SK-N-SH (cell line): Measurements from ENCODE around the gene SERBP1. TPM values are rescaled to one million over a fixed set of nuclear protein-coding genes. Genes with fewer than 3 reads are reported as not detected.

ENCODE experiments used
- CTCF ChIA-PET: fragments of 300-600, 350-600 bp; formaldehyde crosslinking; extraction: SDS; loops from one replicate; lab custom pipeline; 2021; lab: Yijun Ruan, JAX
- POLR2A ChIA-PET: fragments of 350-600 bp; sonication (Branson Sonifier 250); formaldehyde crosslinking; extraction: SDS; loops from one replicate; lab custom pipeline; 2020; ENCODE audit warnings: antibody characterized with exemption, inconsistent platforms; lab: Yijun Ruan, JAX
- DNase-seq: peaks from one replicate; pipeline ENCODE4 v3.0.0; 2012
- H2AFZ ChIP-seq: fragments of 200-600 bp; sonication (generic); 2 replicates; pipeline ENCODE4 v1.8.1; 2016; ENCODE audit warnings: antibody characterized with exemption, mild to moderate bottlenecking, low read depth
- H3F3A ChIP-seq: fragments of 200-600 bp; sonication (generic); replicated peaks from 2 replicates; pipeline ENCODE3; 2016; ENCODE audit warnings: antibody characterized with exemption, mild to moderate bottlenecking; ENCODE audit not compliant: insufficient read depth
- H3K27ac ChIP-seq, 2 experiments: fragments of 200-500 bp in 1 of 2; fragments of 200-600 bp in 1 of 2; sonication (Bioruptor generic) in 1 of 2; sonication (generic), shearing (Covaris generic) in 1 of 2; 2 replicates each; pipeline versions ENCODE4 v1.5.1 to v1.6.1; 2014 to 2016; ENCODE audit warnings: low read depth in 2 of 2, inconsistent platforms in 1 of 2, low read length in 1 of 2, mild to moderate bottlenecking in 1 of 2, mixed read lengths in 1 of 2
- H3K27me3 ChIP-seq: fragments of 200-600 bp; sonication (generic), shearing (Covaris generic); 2 replicates; pipeline ENCODE4 v1.6.1; 2016; ENCODE audit warnings: mixed run types; ENCODE audit not compliant: insufficient read depth
- H3K36me3 ChIP-seq, 2 experiments: fragments of 200-500 bp in 1 of 2; fragments of 200-600 bp in 1 of 2; sonication (Bioruptor generic) in 1 of 2; sonication (generic) in 1 of 2; replicated peaks in 1 of 2; 2 replicates each; pipeline versions ENCODE3 to v1.5.1; 2014 to 2016; ENCODE audit warnings: low read length in 1 of 2, mild to moderate bottlenecking in 1 of 2; ENCODE audit not compliant: insufficient read depth in 2 of 2, control insufficient read depth in 1 of 2
- H3K4me1 ChIP-seq, 2 experiments: fragments of 200-500 bp in 1 of 2; fragments of 200-600 bp in 1 of 2; sonication (Bioruptor generic) in 1 of 2; sonication (generic), shearing (Covaris generic) in 1 of 2; 2 replicates each; pipeline versions ENCODE4 v1.5.1 to v1.6.1; 2014 to 2016; ENCODE audit warnings: low read depth in 1 of 2, low read length in 1 of 2, mixed run types in 1 of 2; ENCODE audit not compliant: insufficient read depth in 2 of 2, control insufficient read depth in 1 of 2
- H3K4me2 ChIP-seq: fragments of 200-600 bp; sonication (generic), shearing (Covaris generic); 2 replicates; pipeline ENCODE4 v1.6.1; 2017; ENCODE audit warnings: mixed run types
- H3K4me3 ChIP-seq, 2 experiments: fragments of 200-500 bp in 1 of 2; fragments of 200-600 bp in 1 of 2; sonication (Bioruptor generic) in 1 of 2; sonication (generic), shearing (Covaris generic) in 1 of 2; 2 replicates each; pipeline versions ENCODE4 v1.5.1 to v1.8.1; 2014 to 2016; ENCODE audit warnings: low read depth in 2 of 2, inconsistent platforms in 1 of 2, low read length in 1 of 2, mild to moderate bottlenecking in 1 of 2, mixed read lengths in 1 of 2, moderate library complexity in 1 of 2
- H3K79me2 ChIP-seq: fragments of 200-600 bp; sonication (generic); 2 replicates; pipeline ENCODE4 v1.8.1; 2017; ENCODE audit warnings: mild to moderate bottlenecking; ENCODE audit not compliant: insufficient read depth
- H3K9ac ChIP-seq: fragments of 200-600 bp; sonication (generic); 2 replicates; pipeline ENCODE4 v1.6.1; 2017; ENCODE audit warnings: mixed run types
- H3K9me2 ChIP-seq: fragments of 200-600 bp; sonication (generic); 2 replicates; pipeline ENCODE4 v1.6.1; 2017; ENCODE audit warnings: mixed run types
- H3K9me3 ChIP-seq: fragments of 200-600 bp; sonication (generic); 2 replicates; pipeline ENCODE4 v1.6.1; 2017; ENCODE audit warnings: mixed run types, mild to moderate bottlenecking, moderate library complexity
- H4K20me1 ChIP-seq: fragments of 200-600 bp; sonication (generic); 2 replicates; pipeline ENCODE4 v1.6.1; 2017; ENCODE audit warnings: mild to moderate bottlenecking, mixed run types; ENCODE audit not compliant: insufficient read depth
- EZH2phosphoT487 ChIP-seq: fragments of 200-600 bp; sonication (generic); IDR thresholded peaks from 2 replicates; pipeline ENCODE4 v1.6.1; 2017; ENCODE audit warnings: low read depth, mixed run types, mild to moderate bottlenecking, antibody characterized with exemption, moderate library complexity, borderline replicate concordance
- JUND ChIP-seq: IDR thresholded peaks from 2 replicates; pipeline ENCODE4 v1.4.0; 2012
- MAX ChIP-seq: IDR thresholded peaks from 2 replicates; pipeline ENCODE4 v1.4.0; 2012; ENCODE audit warnings: low read depth
- MXI1 ChIP-seq: IDR thresholded peaks from 2 replicates; pipeline ENCODE4 v1.6.1; 2012; ENCODE audit warnings: mild to moderate bottlenecking, low read depth, low read length, improper control_type of control experiment
- REST ChIP-seq: IDR thresholded peaks from 2 replicates; pipeline ENCODE4 v1.6.1; 2012; ENCODE audit warnings: mild to moderate bottlenecking, low read depth, low read length, moderate library complexity
- RFX5 ChIP-seq: IDR thresholded peaks from 2 replicates; pipeline ENCODE4 v1.6.1; 2012; ENCODE audit warnings: mild to moderate bottlenecking, improper control_type of control experiment, low read length
- SIN3A ChIP-seq: IDR thresholded peaks from 2 replicates; pipeline ENCODE4 v1.6.1; 2012; ENCODE audit warnings: low read depth, mild to moderate bottlenecking, low read length, moderate library complexity, borderline replicate concordance
- WGBS: methylation state at CpG from one replicate; pipeline ENCODE4 v1.1.6; 2017; ENCODE audit warnings: low lambda C conversion rate; 5-methylcytosine and 5-hydroxymethylcytosine counted together
- polyA plus RNA-seq, 3 experiments: library from polyadenylated mRNA; depleted of rRNA; stranded (reverse); fragments of >200 nt; gene quantifications; 2 replicates each; pipeline ENCODE4 v1.2.3, GENCODE V29; 2012

SERBP1 gene
- polyA plus RNA-seq, 1 of the 3 experiments (the other 2 are of a cell fraction), result 194 TPM

DNA sequence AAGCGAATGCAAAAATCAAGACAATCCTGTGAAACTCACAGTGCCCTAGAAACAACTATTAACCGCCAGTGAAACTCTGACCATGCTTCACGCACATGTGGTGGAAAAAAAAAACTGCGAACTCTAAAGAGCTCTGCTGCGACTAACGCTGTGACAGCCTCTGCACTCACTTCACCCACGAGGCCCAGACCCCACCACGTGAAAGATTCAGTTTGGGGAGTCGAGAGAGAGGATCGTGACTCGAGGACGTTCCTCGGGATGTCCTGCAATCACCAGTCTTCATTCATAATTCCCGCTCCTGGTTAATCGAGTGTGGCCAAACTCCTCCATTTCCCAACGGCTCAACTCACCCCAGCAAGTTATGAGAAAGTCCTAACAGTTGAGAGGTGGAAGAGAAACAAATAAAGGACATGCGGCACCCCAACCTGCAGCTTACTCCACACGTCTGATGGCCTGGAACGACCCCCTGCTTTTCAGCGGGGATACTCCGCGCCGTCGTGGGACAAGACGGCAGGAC is 1.1 kb downstream of the SERBP1 start:
- peak overlapping the region; percentile 96 to 97 for H3K4me3 ChIP-seq
- no peaks in the 10 kb centered on the region for H3K9me3 ChIP-seq
- DNase-seq, result peak; percentile 32
- peak overlapping the region; percentile 95 for H3K9ac ChIP-seq
- peaks cover 36 to 39% of the 10 kb centered on the region in 2 experiments for H3K36me3 ChIP-seq
- H3K9me2 ChIP-seq, result no peaks in the 10 kb centered on the region
- peak overlapping the region; percentile 96 for H3K4me2 ChIP-seq
- H3F3A ChIP-seq, result peaks cover 15% of the 10 kb centered on the region
- WGBS, result under 1% methylated on average over 19 of the region's 25 CpGs
- POLR2A ChIA-PET, result interaction anchor here (1.0 to 2.6 kb wide), 3 partner anchors 12 to 376 kb away, joined by 3 to 5 read pairs (median 4); partner anchors contain the start of gene SLC35D1
- H3K4me1 ChIP-seq, result peaks cover 0 to 19% of the 10 kb centered on the region in 2 experiments; a peak in 3 of 4 replicates
- TF ChIP-seq SIN3A (peak; percentile 93; the same call in 1 of the 2 replicates), JUND (no peak), MXI1 (peak; percentile 99), MAX (peak; percentile 83)
- H2AFZ ChIP-seq, result no peak overlapping the region
- peaks cover 55% of the 10 kb centered on the region for H4K20me1 ChIP-seq
- CTCF ChIA-PET, result interaction anchor here (0.7 to 3.6 kb wide), 5 partner anchors 11 to 159 kb away, joined by 3 to 15 read pairs (median 4); no protein-coding TSS in a partner anchor
- H3K79me2 ChIP-seq, result peaks cover 61% of the 10 kb centered on the region
- peak overlapping the region; percentile 67 to 80; a peak in 2 of 4 replicates for H3K27ac ChIP-seq
- H3K27me3 ChIP-seq, result no peaks in the 10 kb centered on the region

GRCh38 chr1:67427947-67428346 is 2.3 kb downstream of the SERBP1 start:
- Histone ChIP-seq H3F3A (peaks cover 15% of the 10 kb centered on the region), H3K27me3 (no peaks in the 10 kb centered on the region), H3K4me3 (peak overlapping the region; percentile 96 to 97), H3K79me2 (peaks cover 72% of the 10 kb centered on the region), H3K4me1 (peaks cover 0 to 16% of the 10 kb centered on the region in 2 experiments; a peak in 3 of 4 replicates), H3K36me3 (peaks cover 45 to 49% of the 10 kb centered on the region in 2 experiments), H3K9me3 (no peaks in the 10 kb centered on the region), H3K9me2 (no peaks in the 10 kb centered on the region), H3K9ac (peak overlapping the region; percentile 95), H2AFZ (no peak overlapping the region), H4K20me1 (peaks cover 64% of the 10 kb centered on the region), H3K27ac (no peak overlapping the region), H3K4me2 (peak overlapping the region; percentile 96)
- WGBS, result 1% methylated on average over 3 of the region's 3 CpGs
- ChIA-PET CTCF (interaction anchor here (0.7 to 3.6 kb wide), 4 partner anchors 12 to 80 kb away, joined by 3 to 15 read pairs (median 4); no protein-coding TSS in a partner anchor), POLR2A (interaction anchor here (0.5 kb wide), 1 partner anchor 98 kb away, joined by 4 read pairs; no protein-coding TSS in a partner anchor)
- TF ChIP-seq EZH2phosphoT487, result no peak
- TF ChIP-seq RFX5, result no peak
- TF ChIP-seq MXI1, result peak; percentile 28; the same call in 1 of the 2 replicates
- TF ChIP-seq REST, result no peak
- no peak for DNase-seq
